H1 (cell line): ENCODE results near the gene DHRS7C. TPM values are rescaled to one million over a fixed set of nuclear protein-coding genes. Genes with fewer than 3 reads are reported as not detected.

ENCODE experiments used
- CTCF ChIA-PET: fragments of 300-600 bp; sonication (Branson Sonifier 250); formaldehyde crosslinking; loops from one replicate; lab custom pipeline; 2021; ENCODE audit not compliant: partially characterized antibody; lab: Charles Lee
- POLR2A ChIA-PET: fragments of 300-600 bp; sonication (Branson Sonifier 250); formaldehyde crosslinking; loops from one replicate; lab custom pipeline; 2021; ENCODE audit warnings: inconsistent platforms; ENCODE audit not compliant: partially characterized antibody; lab: Charles Lee
- DNase-seq, 2 experiments: peaks; one replicate each; pipeline versions ENCODE4 v3.0.0 to v3.0.0-alpha.2; 2010 to 2022; ENCODE audit warnings: low spot score in 2 of 2, low read depth in 1 of 2, mixed read lengths in 1 of 2
- FAIRE-seq: peaks from 2 replicates; lab custom pipeline; 2011; peaks lifted over from hg19 to GRCh38; lab: Jason Lieb, UNC
- H2AFZ ChIP-seq: 2 replicates; pipeline ENCODE4 v1.8.1; 2012; ENCODE audit warnings: low read length, inconsistent platforms
- H2AK5ac ChIP-seq: 2 replicates; pipeline ENCODE4 v1.6.1; 2013; ENCODE audit warnings: low read depth, low read length
- H2BK120ac ChIP-seq: replicated peaks from 2 replicates; pipeline ENCODE3; 2013; ENCODE audit warnings: low read depth, low read length, inconsistent platforms
- H2BK12ac ChIP-seq: 2 replicates; pipeline ENCODE4 v1.6.1; 2013; ENCODE audit warnings: low read depth, low read length
- H2BK15ac ChIP-seq: 2 replicates; pipeline ENCODE4 v1.6.1; 2013; ENCODE audit warnings: low read length
- H2BK20ac ChIP-seq: 2 replicates; pipeline ENCODE4 v1.6.1; 2013; ENCODE audit warnings: low read length
- H2BK5ac ChIP-seq: 2 replicates; pipeline ENCODE4 v1.6.1; 2013; ENCODE audit warnings: low read depth, low read length
- H3K14ac ChIP-seq: 2 replicates; pipeline ENCODE4 v1.6.1; 2013; ENCODE audit warnings: inconsistent platforms; ENCODE audit not compliant: insufficient read length
- H3K18ac ChIP-seq: 2 replicates; pipeline ENCODE4 v1.6.1; 2013; ENCODE audit warnings: low read length; ENCODE audit errors: extremely low read depth
- H3K23ac ChIP-seq: 2 replicates; pipeline ENCODE4 v1.6.1; 2013; ENCODE audit warnings: inconsistent platforms; ENCODE audit not compliant: insufficient read length
- H3K23me2 ChIP-seq: 2 replicates; pipeline ENCODE4 v1.6.1; 2013; ENCODE audit warnings: low read depth, low read length
- H3K27ac ChIP-seq: 2 replicates; pipeline ENCODE4 v1.6.1; 2011; ENCODE audit warnings: low read depth, low read length, inconsistent platforms
- H3K27me3 ChIP-seq, 4 experiments: replicated peaks in 1 of 4; 1 replicate in 1 of 4; 2 replicates in 3 of 4; pipeline versions ENCODE4 v1.6.1 to v1.8.1; 2011 to 2013; ENCODE audit warnings: low read length in 3 of 4, mild to moderate bottlenecking in 3 of 4, inconsistent platforms in 2 of 4, mixed read lengths in 2 of 4, moderate library complexity in 1 of 4; ENCODE audit not compliant: control insufficient read depth in 3 of 4, insufficient read depth in 3 of 4; ENCODE audit errors: extremely low read depth in 1 of 4
- H3K36me3 ChIP-seq, 4 experiments: 2 replicates each; pipeline versions ENCODE4 v1.6.1 to v1.8.1; 2011 to 2013; ENCODE audit warnings: mild to moderate bottlenecking in 4 of 4, low read length in 3 of 4, moderate library complexity in 2 of 4, control low read depth in 1 of 4, inconsistent platforms in 1 of 4; ENCODE audit not compliant: insufficient read depth in 4 of 4, control insufficient read depth in 2 of 4
- H3K4ac ChIP-seq: replicated peaks from 2 replicates; pipeline ENCODE3; 2013; ENCODE audit warnings: low read length, low read depth, mixed read lengths, inconsistent platforms; ENCODE audit not compliant: insufficient read length
- H3K4me1 ChIP-seq, 4 experiments: replicated peaks in 1 of 4; 1 replicate in 1 of 4; 2 replicates in 3 of 4; pipeline versions ENCODE4 v1.6.1 to v1.8.1; 2011 to 2013; ENCODE audit warnings: low read length in 3 of 4, inconsistent platforms in 2 of 4, mixed read lengths in 1 of 4; ENCODE audit not compliant: insufficient read depth in 4 of 4, control insufficient read depth in 3 of 4
- H3K4me2 ChIP-seq, 2 experiments: 2 replicates each; pipeline versions ENCODE4 v1.6.1 to v1.8.1; 2011 to 2013; ENCODE audit warnings: low read depth in 2 of 2, low read length in 2 of 2, control low read depth in 1 of 2, inconsistent platforms in 1 of 2, mild to moderate bottlenecking in 1 of 2; ENCODE audit not compliant: insufficient read depth in 1 of 2
- H3K4me3 ChIP-seq, 4 experiments: fragments of 200-600, 300-600 bp in 1 of 4; sonication (generic), shearing (Covaris generic), sonication (Bioruptor Twin) in 1 of 4; 2 replicates each; pipeline versions ENCODE4 v1.5.1 to v1.8.1; 2011 to 2016; ENCODE audit warnings: low read length in 4 of 4, low read depth in 3 of 4, control low read depth in 2 of 4, inconsistent platforms in 2 of 4, mild to moderate bottlenecking in 2 of 4, mixed read lengths in 1 of 4, moderate library complexity in 1 of 4; ENCODE audit not compliant: insufficient read depth in 2 of 4; ENCODE audit errors: extremely low read depth in 1 of 4
- H3K56ac ChIP-seq: replicated peaks from 2 replicates; pipeline ENCODE3; 2013; ENCODE audit warnings: low read depth, mild to moderate bottlenecking, mixed read lengths, low read length, inconsistent platforms; ENCODE audit not compliant: insufficient read length
- H3K79me1 ChIP-seq: 2 replicates; pipeline ENCODE4 v1.6.1; 2013; ENCODE audit warnings: low read depth, low read length, control low read depth
- H3K79me2 ChIP-seq, 2 experiments: 2 replicates each; pipeline versions ENCODE4 v1.6.1 to v1.8.1; 2012 to 2013; ENCODE audit warnings: low read length in 2 of 2, mild to moderate bottlenecking in 2 of 2, inconsistent platforms in 1 of 2; ENCODE audit not compliant: insufficient read depth in 2 of 2, control insufficient read depth in 1 of 2
- H3K9ac ChIP-seq, 4 experiments: replicated peaks in 1 of 4; 1 replicate in 1 of 4; 2 replicates in 3 of 4; pipeline versions ENCODE4 v1.6.1 to v1.8.1; 2011 to 2013; ENCODE audit warnings: low read depth in 3 of 4, low read length in 3 of 4, control low read depth in 2 of 4, mild to moderate bottlenecking in 2 of 4, moderate library complexity in 2 of 4, inconsistent platforms in 1 of 4; ENCODE audit errors: extremely low read depth in 1 of 4
- H3K9me3 ChIP-seq, 2 experiments: 2 replicates each; pipeline versions ENCODE4 v1.6.1 to v1.8.1; 2012 to 2013; ENCODE audit warnings: mild to moderate bottlenecking in 2 of 2, moderate library complexity in 2 of 2, control low read depth in 1 of 2, inconsistent platforms in 1 of 2, low read depth in 1 of 2, low read length in 1 of 2, mixed read lengths in 1 of 2; ENCODE audit not compliant: insufficient read depth in 2 of 2
- H4K20me1 ChIP-seq, 2 experiments: replicated peaks in 1 of 2; 2 replicates each; pipeline versions ENCODE3 to v1.8.1; 2011 to 2013; ENCODE audit warnings: inconsistent platforms in 2 of 2, low read length in 2 of 2, mild to moderate bottlenecking in 1 of 2; ENCODE audit not compliant: insufficient read depth in 2 of 2, control insufficient read depth in 1 of 2
- H4K5ac ChIP-seq: 2 replicates; pipeline ENCODE4 v1.6.1; 2013; ENCODE audit warnings: low read length, low read depth, mixed read lengths, inconsistent platforms; ENCODE audit not compliant: insufficient read length
- H4K8ac ChIP-seq: 2 replicates; pipeline ENCODE4 v1.8.0; 2013; ENCODE audit warnings: mild to moderate bottlenecking, moderate library complexity, low read length, inconsistent platforms; ENCODE audit not compliant: insufficient read depth; ENCODE audit errors: extremely low read depth
- H4K91ac ChIP-seq: replicated peaks from 2 replicates; pipeline ENCODE3; 2013; ENCODE audit warnings: low read length, mixed read lengths, inconsistent platforms; ENCODE audit not compliant: insufficient read length
- BCL11A ChIP-seq, 2 experiments: IDR thresholded peaks; one replicate each; pipeline ENCODE4 v1.6.1; 2011; ENCODE audit warnings: low read depth in 2 of 2, low read length in 2 of 2, mild to moderate bottlenecking in 2 of 2
- CEBPB ChIP-seq: IDR thresholded peaks from 2 replicates; pipeline ENCODE4 v1.6.1; 2012; ENCODE audit warnings: low read depth, low read length
- CHD1 ChIP-seq: IDR thresholded peaks from 2 replicates; pipeline ENCODE4 v1.6.1; 2012; ENCODE audit warnings: low read depth, low read length, improper control_type of control experiment
- CHD2 ChIP-seq: IDR thresholded peaks from 2 replicates; pipeline ENCODE4 v1.6.1; 2012; ENCODE audit warnings: low read length, improper control_type of control experiment
- GABPA ChIP-seq: IDR thresholded peaks from 2 replicates; pipeline ENCODE4 v1.6.1; 2011; ENCODE audit warnings: mild to moderate bottlenecking, low read length, moderate library complexity, borderline replicate concordance; ENCODE audit not compliant: insufficient read depth
- RBBP5 ChIP-seq: IDR thresholded peaks from 2 replicates; pipeline ENCODE4 v1.7.1; 2012; ENCODE audit warnings: low read depth, mild to moderate bottlenecking, inconsistent platforms, low read length, moderate library complexity, borderline replicate concordance
- SIN3A ChIP-seq, 2 experiments: IDR thresholded peaks in 1 of 2; conservative IDR thresholded peaks in 1 of 2; 2 replicates each; pipeline ENCODE4 v1.6.1; 2011 to 2012; ENCODE audit warnings: low read length in 2 of 2, improper control_type of control experiment in 1 of 2, low read depth in 1 of 2, mild to moderate bottlenecking in 1 of 2
- SIRT6 ChIP-seq: IDR thresholded peaks from one replicate; pipeline ENCODE4 v1.7.1; 2012; ENCODE audit warnings: low read length, inconsistent platforms
- SP1 ChIP-seq: IDR thresholded peaks from 2 replicates; pipeline ENCODE4 v1.6.1; 2011; ENCODE audit warnings: low read depth, low read length
- SP2 ChIP-seq: IDR thresholded peaks from 2 replicates; pipeline ENCODE4 v1.6.1; 2012; ENCODE audit warnings: mild to moderate bottlenecking, low read length, inconsistent platforms
- SP4 ChIP-seq: IDR thresholded peaks from 2 replicates; pipeline ENCODE4 v1.6.1; 2012; ENCODE audit warnings: low read length, inconsistent platforms
- TAF1 ChIP-seq: IDR thresholded peaks from 2 replicates; pipeline ENCODE4 v1.6.1; 2011; ENCODE audit warnings: mild to moderate bottlenecking, low read depth, low read length
- TAF7 ChIP-seq: optimal IDR thresholded peaks from 2 replicates; pipeline ENCODE3; 2011; ENCODE audit warnings: low read depth, mild to moderate bottlenecking, inconsistent platforms, low read length, moderate library complexity, borderline replicate concordance
- TEAD4 ChIP-seq: IDR thresholded peaks from 2 replicates; pipeline ENCODE4 v1.6.1; 2012; ENCODE audit warnings: low read depth, low read length, inconsistent platforms, mixed read lengths
- YY1 ChIP-seq: IDR thresholded peaks from 2 replicates; pipeline ENCODE4 v1.6.1; 2011; ENCODE audit warnings: low read depth, mild to moderate bottlenecking, low read length
- WGBS, 2 experiments: shearing (Covaris generic) in 1 of 2; methylation state at CpG; one replicate each; pipeline versions ENCODE4 v1.1.6 to v1.1.7; 2013 to 2015; ENCODE audit warnings: low lambda C conversion rate in 2 of 2, mixed read lengths in 2 of 2, inconsistent platforms in 1 of 2, low coverage in 1 of 2, missing lambda C conversion rate in 1 of 2; ENCODE audit not compliant: insufficient replicate concordance in 2 of 2, insufficient coverage in 1 of 2, insufficient read length in 1 of 2; ENCODE audit errors: extremely low coverage in 1 of 2, missing lambda C conversion rate in 1 of 2; 5-methylcytosine and 5-hydroxymethylcytosine counted together
- polyA plus RNA-seq, 7 experiments: library from polyadenylated mRNA; depleted of rRNA in 3 of 7; stranded (reverse) in 5 of 7; unstranded in 2 of 7; fragments of >200 nt in 5 of 7; fragments of 200-250 nt in 2 of 7; gene quantifications; 1 replicate in 5 of 7; 2 replicates in 1 of 7; 4 replicates in 1 of 7; pipeline versions ENCODE4 v1.2.1 to v1.2.3, GENCODE V29; 2011 to 2013; ENCODE audit warnings: missing spikeins in 2 of 7, mixed read lengths in 2 of 7
- total RNA-seq: library from RNA; stranded (reverse); fragmentation: NEBNext Ultra II Directional; extraction: Animal tissue kit (Norgen Biotek cat#: 25700); gene quantifications from 2 replicates; pipeline ENCODE4 v1.2.1, GENCODE V29; 2021

Gene DHRS7C
- total and polyA plus RNA-seq, 2 of the 8 experiments (the other 6 are each of a cell fraction or from before 2014, with no cell fraction given): not detected

- Histone ChIP-seq H3K4me1 (no peaks in the 10 kb centered on the region), H2BK20ac (no peak overlapping the region), H2AK5ac (no peak overlapping the region), H3K4me2 (no peak overlapping the region), H3K9me3 (no peaks in the 10 kb centered on the region), H4K91ac (no peak overlapping the region), H4K20me1 (no peaks in the 10 kb centered on the region), H4K5ac (no peak overlapping the region), H3K79me2 (no peaks in the 10 kb centered on the region), H2BK12ac (no peak overlapping the region), H3K27me3 (no peaks in the 10 kb centered on the region), H2BK5ac (no peak overlapping the region), H2AFZ (no peak overlapping the region), H3K4me3 (no peak overlapping the region), H3K23ac (no peak overlapping the region), H2BK120ac (no peak overlapping the region), H3K14ac (no peak overlapping the region), H4K8ac (no peak overlapping the region), H3K27ac (no peak overlapping the region), H3K79me1 (no peaks in the 10 kb centered on the region), H3K56ac (no peak overlapping the region), H3K23me2 (no peaks in the 10 kb centered on the region), H3K4ac (no peak overlapping the region), H3K36me3 (no peaks in the 10 kb centered on the region), H2BK15ac (no peak overlapping the region), H3K9ac (no peak overlapping the region), H3K18ac (no peak overlapping the region)
- 89% methylated on average over 3 of the region's 3 CpGs; no CpG with 5 or more reads in 1 of the 2 experiments for WGBS, 2 experiments
- FAIRE-seq: no peak
- no peak for DNase-seq
- ChIA-PET POLR2A (no interaction called here), CTCF (interaction anchor here (1.9 kb wide), 1 partner anchor 12 kb away, joined by 9 read pairs; no protein-coding TSS in a partner anchor)
- TF ChIP-seq SP1 (no peak), TAF7 (no peak), CHD1 (no peak), GABPA (no peak), RBBP5 (no peak), SP2 (no peak), BCL11A (IDR thresholded peaks at IDR 0.05; ENCODE audit: low read depth in 2 of 2, low read length in 2 of 2) (no peak), SIN3A (conservative IDR thresholded peaks at IDR 0.05 in 1 of 2, IDR thresholded peaks at IDR 0.05 in 1 of 2; ENCODE audit: low read depth in 1 of 2, low read length in 2 of 2) (no peak), CEBPB (no peak), SP4 (no peak), CHD2 (no peak), YY1 (no peak), TAF1 (no peak), TEAD4 (no peak), SIRT6 (no peak)
Observed at GRCh38 chr17:9780552-9780951, 10.8 kb downstream of the DHRS7C start.
